HG03342 (cell line): ENCODE results near the gene LTC4S.

ENCODE experiments used
- ATAC-seq: cut with Tn5 transposase; IDR thresholded peaks from one replicate; pipeline ENCODE4 v1.9.1; 2021; ENCODE audit warnings: mild to moderate bottlenecking, moderate library complexity; ENCODE audit not compliant: unreplicated experiment

Gene LTC4S

DNA sequence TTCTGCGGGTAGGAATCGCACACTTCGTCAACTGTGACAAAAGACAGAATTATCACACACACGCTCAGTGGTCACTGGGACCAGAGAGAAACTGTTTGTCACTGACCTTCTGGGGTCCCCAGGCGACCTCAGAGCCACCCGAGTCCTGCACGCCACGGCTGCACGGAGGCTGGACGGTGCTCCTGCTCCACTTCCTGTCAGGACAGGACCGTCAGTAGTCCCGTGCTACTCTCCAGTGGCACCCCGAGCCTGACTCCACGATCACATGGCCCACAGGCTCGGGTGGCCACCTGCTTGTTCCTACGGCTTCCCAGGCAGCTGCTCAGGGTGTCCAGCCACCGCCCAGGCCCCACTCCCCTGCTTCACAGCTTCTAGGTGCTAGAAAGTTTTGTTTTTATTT is 47.0 kb downstream of the LTC4S start:
- ATAC-seq, result no peak

DNA sequence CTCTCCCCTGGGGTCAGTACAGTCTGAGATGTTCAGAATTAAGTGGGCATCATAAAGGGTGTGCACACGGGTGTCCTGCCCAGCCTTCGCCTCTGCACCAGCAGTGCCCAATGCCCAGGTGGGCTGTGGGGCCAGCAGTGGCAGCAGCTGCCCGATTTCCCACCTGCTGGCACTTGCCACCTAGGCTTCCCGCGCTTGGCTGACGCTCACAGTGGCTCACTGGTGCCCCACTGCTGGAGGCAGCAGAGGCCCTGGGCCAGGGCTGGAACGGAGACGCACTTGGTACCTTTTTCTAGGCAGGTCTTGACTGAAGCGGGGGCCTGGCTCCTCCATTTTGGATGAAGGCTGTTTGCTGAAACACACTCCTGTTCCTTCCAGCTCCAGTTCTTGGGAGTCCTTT is 47.8 kb downstream of the LTC4S start:
- no peak for ATAC-seq
